Bone marrow (tissue), 2 donors: ENCODE measurements around the gene ARF3.
"Not testable (repeated sequence)": the region's sequence is repeated elsewhere in the genome, so short reads cannot be mapped to it uniquely, and the experiment has no call there.

Experiments used
- DNase-seq, 2 donors: peaks; one replicate each; lab custom pipeline; 2025; lab: John Stamatoyannopoulos, UW

Gene ARF3

DNA sequence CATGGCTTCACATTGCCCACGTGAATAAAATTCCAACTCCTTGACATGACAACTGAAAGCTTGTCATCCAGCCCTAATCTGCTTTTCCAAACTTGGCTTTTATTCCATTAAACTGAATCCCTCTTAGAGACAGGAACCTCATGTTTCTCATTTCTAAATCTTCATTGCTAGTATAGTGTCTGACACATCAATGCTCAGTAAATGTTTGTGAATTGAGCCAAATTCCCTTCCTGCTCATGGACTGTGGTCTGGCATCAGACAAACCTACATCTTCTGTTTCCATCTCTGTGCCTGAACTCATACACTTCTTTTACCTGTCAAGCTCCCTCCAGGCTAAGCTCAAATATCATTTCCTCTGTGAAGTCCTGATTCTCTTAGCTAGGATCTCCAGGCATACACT, 27.7 kb downstream of the ARF3 start:
- no peak for DNase-seq

DNA sequence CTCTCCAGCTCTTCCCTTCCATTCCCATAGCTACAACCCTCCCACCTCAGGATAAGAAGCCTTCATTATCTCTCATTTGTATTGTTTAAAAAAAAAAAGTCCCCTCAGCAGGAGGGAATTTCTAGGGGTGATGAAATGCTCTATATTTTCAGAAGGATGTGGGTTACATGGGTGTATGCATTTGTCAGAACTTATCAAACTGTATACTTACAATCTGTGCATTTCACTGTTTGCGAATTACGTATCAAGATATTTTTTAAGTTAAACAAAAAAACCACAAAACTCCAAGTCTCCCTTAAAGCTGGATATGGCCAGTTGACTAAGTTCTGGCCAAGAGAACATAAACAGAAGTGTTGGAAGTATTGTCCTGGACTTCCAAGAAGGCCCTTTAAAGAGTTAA, 30.0 kb downstream of the ARF3 start:
- no peak for DNase-seq

DNA sequence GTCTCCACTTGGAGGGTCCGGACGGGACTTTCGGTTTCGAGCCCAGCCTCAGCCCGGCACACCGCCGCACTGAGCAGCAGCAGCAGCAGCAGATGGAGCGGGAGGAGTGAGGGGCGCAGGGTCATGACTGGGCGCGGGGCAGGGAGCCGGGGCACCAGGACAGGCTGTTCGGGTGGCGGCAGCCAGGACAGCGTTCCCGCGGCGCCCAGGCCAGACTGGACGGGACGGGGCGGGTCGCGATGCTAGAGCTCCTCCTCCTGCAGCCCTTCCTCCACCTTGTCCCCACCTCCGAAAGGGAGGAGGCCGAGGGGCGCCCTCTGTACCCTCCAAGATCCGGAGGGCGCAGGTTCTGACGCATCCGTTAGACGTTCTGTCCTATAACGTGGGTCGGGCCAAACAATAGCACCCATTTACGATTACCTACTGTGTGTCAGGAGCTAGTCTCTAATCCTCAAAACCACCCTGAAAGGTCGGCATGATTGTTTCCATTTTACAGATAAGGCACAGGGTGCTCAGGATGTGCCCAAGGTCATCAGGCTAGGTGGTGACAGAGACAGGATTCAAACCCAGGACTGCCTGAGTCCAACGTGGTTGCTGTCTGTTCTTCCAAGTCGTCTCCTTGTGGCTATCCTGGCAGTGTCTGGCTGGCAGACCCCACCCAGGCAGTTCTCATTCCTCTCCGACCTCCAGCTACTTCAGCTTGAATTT, 31.8 kb downstream of the ARF3 start, which contains the start of gene FKBP11:
TSS of gene FKBP11 (minus strand) at position 189 of the 708 bp plus-strand sequence. CDS start at position 125, 64 bp downstream.
- DNase-seq: no peak

- DNase-seq: peak in 1 of 2 donors; percentile 9
Observed at GRCh38 chr12:48924617-48925303, 32.5 kb downstream of the ARF3 start.

DNA sequence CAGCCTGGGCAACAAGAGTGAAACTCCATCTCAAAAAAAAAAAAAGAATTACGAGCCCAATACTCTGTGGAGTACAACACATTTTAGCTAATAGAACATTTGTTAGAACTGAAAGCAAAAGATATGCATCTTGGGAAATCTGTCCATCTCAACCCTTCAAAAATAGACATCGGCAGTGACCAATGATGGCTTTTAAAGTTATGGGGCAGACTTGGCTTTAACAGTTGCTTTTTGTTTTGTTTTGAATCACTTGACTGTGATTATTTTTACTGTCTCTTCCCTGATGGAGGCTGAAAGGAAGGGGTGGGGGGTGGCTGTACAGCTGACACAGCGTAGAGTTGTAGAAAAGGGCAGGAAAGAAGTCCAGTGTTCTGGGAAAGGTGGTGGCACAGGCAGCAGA, 34.2 kb downstream of the ARF3 start:
- no peak for DNase-seq

DNA sequence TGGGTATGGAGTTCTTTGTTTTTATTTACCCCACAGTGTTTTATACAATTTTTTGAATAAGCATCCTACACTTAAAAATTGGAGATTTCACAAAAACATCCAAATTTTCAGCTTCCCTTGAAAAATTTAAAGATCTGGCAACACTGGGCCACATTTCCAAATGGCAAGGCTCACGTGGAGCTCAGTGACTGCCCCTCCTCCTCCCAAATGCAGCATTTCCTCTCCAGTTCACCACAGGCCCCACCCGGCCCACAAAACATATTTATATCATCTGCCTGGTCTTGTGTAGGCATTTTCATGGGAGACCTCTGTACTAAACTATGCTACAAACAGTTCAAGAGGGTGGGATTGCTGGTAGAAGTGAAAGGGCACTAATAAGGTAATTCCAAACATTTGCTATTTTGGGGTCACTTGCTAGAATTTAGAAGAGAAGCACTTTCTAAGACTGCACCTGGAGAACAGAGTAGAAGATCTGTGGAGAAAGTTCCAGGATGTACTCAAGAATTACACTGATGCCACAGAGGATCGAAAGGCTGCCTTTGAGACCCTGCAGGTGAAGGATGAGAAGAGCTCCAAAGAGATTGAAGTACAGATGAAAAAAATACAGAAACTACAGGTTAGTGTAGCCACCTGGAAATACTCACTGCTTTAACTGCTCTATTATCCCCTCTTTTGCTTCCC, 39.3 kb downstream of the ARF3 start:
- no peak for DNase-seq

- no peak for DNase-seq
Observed at GRCh38 chr12:48910196-48910595, 47.1 kb downstream of the ARF3 start.

DNA sequence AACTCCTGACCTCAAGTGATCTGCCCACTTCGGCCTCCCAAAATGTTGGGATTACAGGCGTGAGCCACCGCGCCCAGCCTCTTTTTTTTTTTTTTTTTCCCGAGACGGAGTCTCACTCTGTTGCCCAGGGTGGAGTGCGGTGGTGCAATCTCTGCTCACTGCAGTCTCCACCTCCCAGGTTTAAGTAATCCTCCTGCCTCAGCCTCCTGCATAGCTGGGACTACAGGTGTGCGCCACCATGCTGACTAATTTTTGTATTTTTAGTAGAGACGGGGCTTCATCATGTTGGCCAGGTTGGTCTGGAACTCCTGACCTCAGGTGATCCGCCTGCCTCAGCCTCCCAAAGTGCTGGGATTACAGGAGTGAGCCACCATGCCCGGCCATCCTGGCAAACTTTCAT, 47.6 kb downstream of the ARF3 start:
- DNase-seq: not testable (repeated sequence)

- DNase-seq: no peak
Observed at GRCh38 chr12:48907245-48907644, 50.0 kb downstream of the ARF3 start.

- DNase-seq: peak; percentile 17 to 49
Observed at GRCh38 chr12:48903982-48904411, 53.3 kb downstream of the ARF3 start.

- DNase-seq: no peak
Observed at GRCh38 chr12:48903363-48903981, 53.8 kb downstream of the ARF3 start.

DNA sequence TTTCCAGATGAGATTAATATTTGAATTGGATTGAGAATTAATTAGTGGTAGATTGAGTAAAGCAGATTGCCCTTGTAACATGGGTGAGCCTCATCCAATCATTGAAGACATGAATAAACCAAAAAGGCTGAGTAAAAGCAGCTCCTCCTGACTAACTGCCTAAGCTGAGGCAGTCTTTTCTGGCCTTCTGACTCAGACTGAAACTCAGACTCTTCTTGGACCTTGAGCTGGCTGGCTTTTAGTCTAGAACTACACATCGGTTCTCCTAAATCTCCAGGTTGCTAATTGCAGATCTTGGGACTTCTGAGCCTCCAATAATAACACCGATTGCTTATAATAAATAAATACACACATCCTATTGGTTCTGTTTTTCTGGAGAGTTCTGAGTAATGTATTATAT, 56.0 kb downstream of the ARF3 start:
- no peak for DNase-seq

DNA sequence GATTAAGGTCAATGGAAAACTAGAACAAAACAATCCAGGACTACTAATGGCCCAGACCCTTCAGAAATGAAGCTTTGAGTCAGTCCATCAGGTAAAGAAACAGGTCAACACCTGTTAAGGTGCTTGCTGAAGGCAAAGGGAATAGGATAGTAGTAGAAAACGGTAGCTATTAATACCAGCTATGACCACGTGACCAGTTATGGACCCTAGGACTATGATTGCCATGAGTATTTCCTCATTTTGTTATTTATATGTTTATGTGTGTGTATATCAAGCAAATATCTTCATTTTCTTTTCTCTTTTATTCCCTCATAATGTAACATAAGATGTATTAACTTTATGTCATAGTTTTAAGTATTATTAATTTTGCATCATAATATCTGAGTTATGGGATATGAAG, 57.6 kb downstream of the ARF3 start:
- no peak for DNase-seq

DNA sequence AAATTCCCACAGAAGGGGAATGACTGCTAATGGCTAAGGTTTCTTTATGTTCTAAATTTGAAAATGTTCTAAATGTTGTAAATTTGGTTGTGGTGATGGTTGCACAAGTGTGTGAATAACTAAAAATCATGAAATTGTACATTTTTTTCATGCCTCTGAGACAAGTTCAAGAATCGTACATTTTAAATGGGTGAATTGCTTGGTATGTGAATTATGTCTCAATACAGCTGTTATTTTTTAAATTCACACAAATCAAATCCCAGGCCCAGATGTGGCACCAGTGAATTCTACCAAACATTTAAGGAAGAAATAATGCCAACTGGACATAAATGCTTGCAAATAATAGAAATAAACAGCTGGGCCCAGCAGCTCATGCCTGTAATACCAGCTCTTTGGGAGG, 63.0 kb downstream of the ARF3 start:
- no peak for DNase-seq

GRCh38 chr12:48890657-48891418, 66.4 kb downstream of the ARF3 start:
- peak; percentile 42 to 49 for DNase-seq

DNA sequence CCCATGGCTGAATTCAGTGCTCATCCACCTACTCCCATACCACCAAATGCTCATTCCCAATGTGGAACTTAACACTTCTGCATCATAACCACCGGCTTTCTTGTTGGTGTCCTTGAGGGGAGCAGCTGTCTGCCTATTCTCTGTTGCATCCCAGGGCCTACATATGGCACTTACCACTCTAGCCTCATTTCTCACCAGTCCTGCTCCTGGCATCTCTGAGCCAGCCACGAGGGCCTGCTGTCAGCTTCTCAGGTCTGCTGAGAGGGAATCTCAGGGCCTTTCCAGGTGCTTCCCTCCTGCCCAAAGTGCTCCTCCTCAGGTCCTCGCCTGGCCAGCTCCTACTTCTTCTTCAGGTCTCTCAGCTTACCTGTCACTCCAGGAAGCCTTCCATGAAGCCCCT, 67.6 kb downstream of the ARF3 start:
- DNase-seq: no peak
